ENCODE measurements around the gene PHF24.

The PHF24 gene

GRCh38 chr9:34988218-34989002, 30.3 kb downstream of the PHF24 start:
- no peak for ATAC-seq (replicated peaks)
- peak overlapping the region; percentile 93 for H3K27ac Mint-ChIP-seq
- H3K4me1 Mint-ChIP-seq = peaks cover 64 to 86% of the 10 kb centered on the region in 2 donors
- peaks cover 0 to 13% of the 10 kb centered on the region in 2 donors for H3K36me3 Mint-ChIP-seq
- H3K4me3 Mint-ChIP-seq = peak overlapping the region; percentile 89 to 91
- no peaks in the 10 kb centered on the region for H3K27me3 Mint-ChIP-seq
- DNase-seq = peak; percentile 56
- no peaks in the 10 kb centered on the region for H3K9me3 Mint-ChIP-seq

- Mint-ChIP-seq H3K27me3 (no peaks in the 10 kb centered on the region), H3K4me3 (peak within 1 kb of the TSS; percentile 89 to 91), H3K4me1 (peaks cover 69 to 86% of the 10 kb centered on the region in 2 donors), H3K36me3 (peaks cover 0 to 15% of the 10 kb centered on the region in 2 donors), H3K9me3 (no peaks in the 10 kb centered on the region), H3K27ac (peak within 1 kb of the TSS; percentile 94)
- DNase-seq = peak; percentile 99
- ATAC-seq (replicated peaks) = peak; percentile 83 to 92
Measured at GRCh38 chr9:34989003-34989945, 31.2 kb downstream of the PHF24 start, which contains the start of gene DNAJB5. Gene DNAJB5, plus strand, starts transcription at chr9:34989745. Its CDS starts 886 bp downstream, at chr9:34990631.

- no peak for ATAC-seq (replicated peaks)
- Mint-ChIP-seq H3K27me3 (no peaks in the 10 kb centered on the region), H3K9me3 (no peaks in the 10 kb centered on the region), H3K36me3 (peaks cover 0 to 19% of the 10 kb centered on the region in 2 donors), H3K4me3 (peak overlapping the region; percentile 89 to 91), H3K4me1 (peaks cover 66 to 82% of the 10 kb centered on the region in 2 donors), H3K27ac (peak overlapping the region; percentile 94)
- no peak for DNase-seq
Measured at GRCh38 chr9:34989946-34990635, 32.0 kb downstream of the PHF24 start.

GRCh38 chr9:34990908-34991606, 33.0 kb downstream of the PHF24 start:
- DNase-seq = peak; percentile 49
- H3K27ac Mint-ChIP-seq = peak overlapping the region; percentile 94
- H3K9me3 Mint-ChIP-seq = no peaks in the 10 kb centered on the region
- peaks cover 2 to 26% of the 10 kb centered on the region in 2 donors for H3K36me3 Mint-ChIP-seq
- peak overlapping the region; percentile 82 to 91 for H3K4me3 Mint-ChIP-seq
- H3K4me1 Mint-ChIP-seq = peaks cover 58 to 73% of the 10 kb centered on the region in 2 donors
- ATAC-seq (replicated peaks) = no peak
- H3K27me3 Mint-ChIP-seq = no peaks in the 10 kb centered on the region

GRCh38 chr9:34991607-34992375, 33.7 kb downstream of the PHF24 start:
- Mint-ChIP-seq H3K27me3 (no peaks in the 10 kb centered on the region), H3K36me3 (peaks cover 6 to 33% of the 10 kb centered on the region in 2 donors), H3K4me1 (peaks cover 54 to 66% of the 10 kb centered on the region in 2 donors), H3K9me3 (no peaks in the 10 kb centered on the region), H3K4me3 (peak overlapping the region; percentile 24 to 70), H3K27ac (peak overlapping the region; percentile 89)
- peak in 1 of 2 donors; percentile 10 for ATAC-seq (replicated peaks)
- DNase-seq = peak; percentile 62

- DNase-seq (peak; percentile 47), ATAC-seq (replicated peaks) (peak in 1 of 2 donors; percentile 9)
- Mint-ChIP-seq H3K27ac (peak overlapping the region; percentile 89), H3K36me3 (peaks cover 11 to 40% of the 10 kb centered on the region in 2 donors), H3K27me3 (no peaks in the 10 kb centered on the region), H3K9me3 (no peaks in the 10 kb centered on the region), H3K4me1 (peaks cover 52 to 63% of the 10 kb centered on the region in 2 donors), H3K4me3 (peak overlapping the region in 1 of 2 donors; percentile 44)
Measured at GRCh38 chr9:34992376-34992951, 34.4 kb downstream of the PHF24 start.

- no peak for DNase-seq
- Mint-ChIP-seq H3K36me3 (peaks cover 11 to 43% of the 10 kb centered on the region in 2 donors), H3K9me3 (no peaks in the 10 kb centered on the region), H3K4me1 (peaks cover 49 to 60% of the 10 kb centered on the region in 2 donors), H3K27ac (peak overlapping the region; percentile 89), H3K27me3 (no peaks in the 10 kb centered on the region), H3K4me3 (peak overlapping the region in 1 of 2 donors; percentile 42)
- peak in 1 of 2 donors; percentile 8 for ATAC-seq (replicated peaks)
Measured at GRCh38 chr9:34993502-34994259, 35.6 kb downstream of the PHF24 start.

GRCh38 chr9:34994260-34994899, 36.3 kb downstream of the PHF24 start:
- Mint-ChIP-seq H3K4me1 (peaks cover 49 to 57% of the 10 kb centered on the region in 2 donors), H3K4me3 (peak overlapping the region in 1 of 2 donors; percentile 42), H3K9me3 (no peaks in the 10 kb centered on the region), H3K27ac (peak overlapping the region; percentile 89), H3K27me3 (no peaks in the 10 kb centered on the region), H3K36me3 (peaks cover 11 to 43% of the 10 kb centered on the region in 2 donors)
- ATAC-seq (replicated peaks) (no peak), DNase-seq (no peak)

- ATAC-seq (replicated peaks) = no peak
- DNase-seq = no peak
- H3K4me1 Mint-ChIP-seq = peaks cover 49 to 57% of the 10 kb centered on the region in 2 donors
- no peak overlapping the region for H3K4me3 Mint-ChIP-seq
- H3K27ac Mint-ChIP-seq = no peak overlapping the region
- H3K9me3 Mint-ChIP-seq = no peaks in the 10 kb centered on the region
- peaks cover 11 to 43% of the 10 kb centered on the region in 2 donors for H3K36me3 Mint-ChIP-seq
- H3K27me3 Mint-ChIP-seq = no peaks in the 10 kb centered on the region
Measured at GRCh38 chr9:34994900-34995669, 37.0 kb downstream of the PHF24 start.

GRCh38 chr9:34995670-34996060, 37.6 kb downstream of the PHF24 start:
- Mint-ChIP-seq H3K4me3 (no peak overlapping the region), H3K4me1 (peaks cover 47 to 51% of the 10 kb centered on the region in 2 donors), H3K27me3 (no peaks in the 10 kb centered on the region), H3K9me3 (no peaks in the 10 kb centered on the region), H3K36me3 (peaks cover 11 to 42% of the 10 kb centered on the region in 2 donors), H3K27ac (no peak overlapping the region)
- DNase-seq (no peak), ATAC-seq (replicated peaks) (no peak)

Measured in stimulated activated naive B cell treated with anti-CD40 and anti-IgM and Interleukin-4, amounts not matched to agents 10 μg/mL and 1 μg/mL and 100 μg/mL, for 72 hours (primary cell).